Retina (tissue), 1 donor: ENCODE measurements around the gene AKNA.

ENCODE experiments used
- DNase-seq: peaks from one replicate; pipeline ENCODE4 v3.0.0-alpha.2; 2016

AKNA gene

GRCh38 chr9:114416906-114417305 lies 29.1 kb upstream of the AKNA start:
- DNase-seq: no peak

DNA sequence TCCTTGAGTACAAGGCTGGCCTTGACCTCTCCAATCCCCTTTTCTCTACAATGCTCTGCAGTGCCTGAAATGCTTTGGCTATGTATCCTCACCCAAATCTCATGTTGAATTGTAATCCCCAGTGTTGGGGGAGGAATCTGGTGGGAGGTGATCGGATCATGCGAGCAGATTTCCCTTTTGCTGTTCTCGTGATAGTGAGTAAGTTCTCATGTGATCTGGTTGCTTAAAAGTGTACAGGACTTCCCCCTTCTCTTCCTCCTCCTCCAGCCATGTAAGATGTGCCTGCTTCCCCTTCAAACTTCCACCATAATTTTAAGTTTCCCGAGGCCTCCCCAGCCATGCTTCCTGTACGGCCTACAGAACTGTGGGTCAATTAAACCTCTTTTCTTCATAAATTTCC lies 28.5 kb upstream of the AKNA start:
- no peak for DNase-seq

- DNase-seq: no peak
Measured at GRCh38 chr9:114414346-114414745, 26.6 kb upstream of the AKNA start.

DNA sequence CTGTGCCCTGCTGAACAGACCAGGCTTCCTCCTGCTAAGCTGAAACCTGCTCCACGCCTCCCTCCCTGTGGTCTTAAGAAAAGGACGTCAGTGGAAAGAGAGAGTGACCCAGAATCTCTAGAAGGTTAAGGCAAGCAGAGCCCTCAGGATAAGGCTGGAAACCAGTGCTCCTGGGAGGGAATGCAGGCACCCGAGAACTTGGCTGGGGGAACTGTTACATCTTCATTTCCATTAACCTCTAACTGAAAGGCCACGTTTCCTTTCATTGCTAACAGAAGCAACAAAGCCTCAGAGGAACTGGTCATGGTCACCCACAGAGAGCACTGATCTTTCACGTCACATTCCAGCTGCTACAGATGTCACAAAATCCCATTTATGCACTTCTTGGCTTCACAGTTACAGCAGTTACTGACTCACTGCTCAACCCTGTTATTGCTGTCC lies 26.1 kb upstream of the AKNA start:
- peak; percentile 62 for DNase-seq

- DNase-seq: no peak
Measured at GRCh38 chr9:114412048-114412683, 24.4 kb upstream of the AKNA start.

DNA sequence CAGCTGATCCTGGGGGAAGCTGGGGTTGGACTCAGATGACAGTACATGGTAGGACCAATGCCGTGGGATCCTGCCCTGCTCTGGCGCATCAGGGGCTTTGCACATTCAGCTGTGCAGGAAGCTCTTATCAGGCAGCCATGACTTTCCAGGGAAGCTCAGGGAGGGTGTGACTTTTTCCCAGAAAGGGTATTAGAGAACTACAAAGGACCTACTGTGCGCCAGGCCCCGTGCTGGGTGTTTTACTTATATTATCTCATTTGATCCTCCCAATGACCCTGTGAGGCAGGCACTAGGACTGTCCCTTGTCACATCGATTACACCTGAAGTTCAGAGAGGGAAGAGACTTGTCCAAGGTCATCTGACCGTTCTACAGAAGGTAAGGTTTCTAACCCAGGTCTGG lies 23.7 kb upstream of the AKNA start:
- no peak for DNase-seq

DNA sequence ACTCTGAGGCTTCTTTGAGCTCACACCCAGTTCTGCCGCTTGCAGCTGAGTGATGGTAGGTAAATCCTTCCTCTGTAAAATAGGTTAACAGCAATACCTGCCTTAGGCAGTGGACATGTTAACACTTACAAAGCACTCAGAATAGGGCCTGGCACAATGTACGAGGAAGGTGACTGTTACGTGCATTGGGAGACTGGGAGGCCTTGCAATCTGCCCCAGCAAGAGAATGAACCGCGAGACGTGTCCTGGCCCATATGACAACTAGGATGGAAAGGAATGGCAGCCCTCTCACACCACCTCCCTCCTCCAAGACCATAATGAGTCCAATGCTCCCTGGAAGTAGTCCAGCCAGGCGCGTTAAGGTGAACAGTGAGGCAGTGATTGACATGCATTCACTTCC lies 23.1 kb upstream of the AKNA start:
- DNase-seq: no peak

DNA sequence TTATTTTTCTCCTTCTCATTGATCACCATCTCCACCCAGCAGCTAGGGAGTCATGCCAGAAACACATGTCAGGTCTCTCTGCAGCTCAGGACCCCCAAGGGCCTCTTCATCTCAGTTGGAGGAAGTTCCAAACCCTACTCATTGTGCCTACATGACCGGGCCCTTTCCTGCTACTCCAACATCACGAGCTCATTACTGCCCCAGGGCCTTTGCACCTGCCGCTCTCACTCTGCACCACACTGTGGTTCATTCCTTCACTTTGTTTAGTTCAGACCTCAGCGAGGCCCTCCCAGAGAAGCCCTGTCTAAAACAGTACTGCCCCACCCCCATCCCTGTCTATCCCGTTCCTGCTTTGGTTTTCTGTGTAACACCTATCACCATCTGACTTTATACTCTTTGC lies 22.1 kb upstream of the AKNA start:
- no peak for DNase-seq

DNA sequence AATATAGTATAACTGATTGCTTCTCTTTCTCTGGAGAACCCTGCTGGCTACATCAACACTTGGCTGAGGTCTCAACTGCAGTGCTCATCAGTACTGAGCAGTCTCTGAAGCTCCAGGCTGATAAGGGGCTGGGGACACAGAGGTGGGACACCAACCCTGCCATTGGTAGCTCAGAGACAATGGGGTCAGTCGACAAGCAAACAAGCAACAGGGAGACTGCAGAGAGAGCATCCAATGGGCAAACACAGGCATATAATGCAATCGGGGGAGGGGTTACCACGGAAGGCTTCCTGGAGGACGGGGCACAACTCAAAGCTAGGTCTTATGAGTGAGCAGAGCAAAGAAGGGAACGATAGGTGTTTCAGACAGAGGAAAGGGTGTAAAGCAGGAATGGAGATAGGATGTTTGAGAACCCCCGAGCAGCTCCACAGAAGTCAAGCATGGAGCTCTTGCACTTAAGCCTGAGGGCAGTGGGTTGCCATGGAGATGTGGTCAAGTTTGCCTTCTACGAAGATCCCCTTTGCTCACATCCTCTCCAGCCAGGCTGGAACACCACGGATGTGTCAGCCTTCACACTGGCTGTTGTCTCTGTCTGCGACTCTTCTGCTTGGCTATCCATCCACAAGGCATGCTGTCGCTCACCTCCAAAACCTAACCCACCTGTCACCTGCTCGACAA lies 21.5 kb upstream of the AKNA start:
- DNase-seq: no peak

GRCh38 chr9:114408645-114409044 lies 20.9 kb upstream of the AKNA start:
- DNase-seq: no peak

DNA sequence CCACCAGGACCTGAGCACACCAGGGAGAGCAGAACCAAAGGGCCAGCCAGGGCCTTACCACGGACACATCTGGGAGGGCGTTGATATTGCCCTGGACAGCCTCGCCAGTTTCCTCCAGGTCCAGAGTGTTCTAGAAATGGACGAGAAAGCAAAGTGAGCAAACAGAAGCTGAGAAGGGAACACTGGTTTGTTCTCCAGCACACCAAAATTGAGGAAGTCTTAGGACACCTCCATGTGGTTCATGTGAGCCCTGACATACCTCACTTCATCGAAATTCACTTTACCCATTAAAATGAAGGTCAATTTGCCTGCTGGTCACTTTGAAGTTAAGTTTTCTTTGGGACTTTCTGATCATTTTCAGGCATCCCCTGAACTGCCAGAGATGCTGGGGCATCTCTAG lies 20.1 kb upstream of the AKNA start:
- no peak for DNase-seq

DNA sequence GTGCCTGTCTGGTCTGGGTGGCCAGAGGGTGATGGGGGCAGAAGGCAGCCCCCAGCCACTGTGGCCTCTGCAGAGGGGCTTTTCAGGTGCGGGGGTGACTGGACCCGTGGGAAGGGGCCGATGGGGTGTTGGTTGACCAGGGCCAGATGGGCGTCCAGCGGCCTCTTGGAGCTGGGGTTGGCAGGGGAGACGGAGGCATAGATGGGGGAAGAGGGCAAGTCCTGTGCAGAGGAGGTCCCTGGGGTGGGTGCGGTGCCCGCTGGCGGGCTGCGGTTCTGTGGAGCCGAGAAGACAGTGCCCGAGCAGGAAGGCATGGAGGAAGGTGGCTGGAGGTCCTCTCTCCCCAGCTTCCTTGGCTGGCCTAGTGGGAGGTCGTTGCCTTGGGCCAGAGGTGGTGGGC lies 18.7 kb upstream of the AKNA start:
- DNase-seq: no peak

GRCh38 chr9:114405294-114406034 lies 17.7 kb upstream of the AKNA start:
- peak; percentile 88 for DNase-seq

DNA sequence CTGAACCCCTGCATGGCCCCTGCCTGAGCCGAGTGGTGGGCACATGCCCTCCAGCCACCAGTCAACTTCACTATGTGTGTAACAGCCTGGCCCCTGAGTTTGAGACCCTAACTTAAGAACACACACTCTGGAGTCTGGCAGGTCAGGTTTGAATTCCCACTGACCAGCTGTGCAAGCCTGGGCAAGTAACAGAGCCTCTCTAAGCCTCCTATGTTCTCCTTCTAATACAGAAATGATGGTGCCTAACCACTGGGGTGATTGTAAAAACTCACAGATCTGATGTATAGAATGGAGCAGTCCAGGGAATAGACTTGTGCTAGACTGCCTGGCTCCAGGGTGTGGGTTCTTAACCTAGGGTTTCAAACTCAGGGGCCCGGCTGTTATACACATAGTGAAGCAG lies 16.7 kb upstream of the AKNA start:
- DNase-seq: no peak

GRCh38 chr9:114403153-114403756 lies 15.5 kb upstream of the AKNA start:
- DNase-seq: no peak

GRCh38 chr9:114401344-114401743 lies 13.6 kb upstream of the AKNA start:
- no peak for DNase-seq

DNA sequence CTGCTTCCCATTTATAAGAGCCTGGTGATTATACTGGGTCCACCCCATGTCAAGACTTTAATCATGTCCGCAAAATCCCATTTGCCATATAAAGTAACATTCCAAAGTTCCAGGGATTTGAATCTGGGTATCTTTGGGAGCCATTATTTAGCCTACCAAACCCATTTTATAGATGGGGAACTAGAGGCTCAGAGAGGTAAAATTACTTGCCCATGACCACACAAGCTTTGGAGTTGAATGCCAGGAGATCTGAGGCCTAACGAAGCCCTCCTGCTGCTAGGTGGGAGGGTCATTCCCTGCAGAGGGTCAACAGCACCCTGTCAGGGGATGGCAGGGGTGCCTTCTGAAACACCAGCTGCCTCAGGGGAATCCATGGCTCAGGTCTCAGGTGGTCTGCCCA lies 13.0 kb upstream of the AKNA start:
- no peak for DNase-seq

DNA sequence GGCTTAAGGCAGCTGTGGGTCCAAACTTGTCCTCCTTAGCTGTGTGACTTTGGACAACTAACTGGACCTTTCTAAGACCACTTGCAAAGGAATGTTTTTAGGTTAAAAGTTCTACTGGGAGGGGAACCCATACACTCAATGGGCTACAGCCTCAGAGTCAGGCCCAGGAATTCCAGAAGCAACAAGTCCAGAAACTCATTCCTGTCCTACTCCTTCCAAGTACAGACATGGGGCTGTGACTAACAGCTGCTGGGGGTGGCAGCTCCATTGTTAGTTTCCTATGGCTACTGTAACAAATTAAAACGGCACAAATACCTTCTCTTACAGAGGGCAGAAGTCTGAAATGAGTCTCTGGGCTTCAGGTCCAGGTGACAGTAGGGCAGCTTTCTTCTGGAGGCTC lies 12.4 kb upstream of the AKNA start:
- DNase-seq: no peak

GRCh38 chr9:114399381-114399780 lies 11.6 kb upstream of the AKNA start:
- DNase-seq: no peak

- DNase-seq: peak; percentile 92
Measured at GRCh38 chr9:114397848-114398605, 10.2 kb upstream of the AKNA start.

DNA sequence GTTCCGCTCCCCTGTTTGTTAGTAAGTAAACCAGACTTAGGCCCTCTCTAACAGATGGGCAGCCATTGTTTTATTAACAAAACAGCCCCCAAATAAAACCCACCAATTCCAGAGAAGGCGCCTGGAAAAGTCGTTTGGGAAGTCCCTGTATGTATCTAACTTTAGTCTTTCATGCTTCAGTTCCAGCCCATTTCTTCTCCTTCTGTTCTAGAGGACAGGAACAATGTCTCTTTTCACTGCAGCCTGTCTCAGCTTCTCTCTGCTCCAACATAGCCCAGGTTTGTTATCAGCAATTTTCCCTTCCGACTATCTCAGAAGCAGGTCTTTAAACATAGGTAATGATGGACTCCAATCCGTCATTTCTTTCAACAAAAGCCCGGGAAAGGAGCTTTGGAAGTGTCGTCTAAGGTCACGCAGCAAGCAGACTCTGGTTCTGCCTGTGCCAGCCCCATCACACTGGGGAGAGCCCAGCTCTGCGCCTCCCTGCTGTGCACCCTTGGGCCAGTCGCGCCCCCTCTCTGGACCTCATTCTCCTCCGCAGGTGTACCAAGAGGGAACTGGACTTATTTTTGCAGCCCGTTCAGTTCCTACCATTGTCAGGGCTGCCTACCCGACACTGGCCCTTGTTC lies 9.6 kb upstream of the AKNA start:
- no peak for DNase-seq

DNA sequence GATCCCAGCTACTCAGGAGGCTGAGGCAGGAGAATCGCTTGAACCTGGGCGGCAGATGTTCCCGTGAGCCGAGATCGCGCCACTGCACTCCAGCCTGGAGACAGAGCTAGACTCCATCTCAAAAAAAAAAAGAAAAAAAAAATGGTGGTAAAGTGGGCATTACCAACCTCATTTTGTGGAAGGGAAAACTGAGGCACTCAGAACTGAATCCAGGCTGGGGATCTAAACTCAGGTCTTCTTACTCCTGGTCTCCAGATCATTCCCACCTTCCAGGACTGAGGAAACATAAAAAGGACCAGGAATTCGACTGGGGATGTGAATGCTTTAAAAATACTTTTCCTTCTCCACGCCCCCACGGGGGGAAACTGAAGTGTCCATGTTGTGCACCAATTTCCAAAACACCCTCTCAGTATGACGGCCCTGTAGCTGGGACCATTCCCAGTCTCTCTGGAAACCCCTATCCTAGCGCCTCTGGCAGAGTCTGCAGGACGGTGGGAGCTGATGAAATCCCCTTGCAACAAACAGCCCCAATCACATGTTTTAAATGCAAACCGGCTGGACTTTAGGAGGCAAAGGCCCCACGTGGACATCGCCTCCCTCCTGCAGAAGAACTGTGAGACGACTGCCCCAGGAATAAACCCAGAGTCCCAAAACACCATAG lies 8.9 kb upstream of the AKNA start:
- no peak for DNase-seq
